H7 (cell line): ENCODE data around the gene PDRG1. TPM values are rescaled to one million over a fixed set of nuclear protein-coding genes. Genes with fewer than 3 reads are reported as not detected.

ENCODE experiments used
- total RNA-seq: library from RNA; depleted of rRNA; stranded (reverse); fragments of >200 nt; shearing (Covaris generic); gene quantifications from 2 replicates; pipeline ENCODE4 v1.2.3, GENCODE V29; 2014; rRNA removed

The PDRG1 gene
- total RNA-seq, 1 experiment from 2014 or later: 8.4 TPM

Other genes with a start within 250 kb of the PDRG1 start
- 38.5 and 53.6 TPM in 2 replicates for gene BCL2L1, start 229.2 kb downstream of the PDRG1 start, total RNA-seq
- 119 and 157 TPM in 2 replicates for gene TPX2, start 212.8 kb downstream of the PDRG1 start, total RNA-seq
- gene MYLK2, start 132.7 kb downstream of the PDRG1 start, total RNA-seq: 0.21 TPM in 1 of 2 replicates, not detected in the other
- gene FOXS1, start 106.4 kb downstream of the PDRG1 start, total RNA-seq: 0.38 TPM in 1 of 2 replicates, not detected in the other
- 1.5 and 2.5 TPM in 2 replicates for gene DUSP15, start 81.5 kb downstream of the PDRG1 start, total RNA-seq
- gene TTLL9, start 81.4 kb downstream of the PDRG1 start, total RNA-seq: 0.14 TPM in 1 of 2 replicates, not detected in the other
- 0.63 and 0.73 TPM in 2 replicates for gene XKR7, start 16.1 kb upstream of the PDRG1 start, total RNA-seq
- gene CCM2L, start 58.4 kb upstream of the PDRG1 start, total RNA-seq: 8.3 and 10.6 TPM in 2 replicates
- gene HCK, start 100.2 kb upstream of the PDRG1 start, total RNA-seq: 0.70 and 0.76 TPM in 2 replicates
- 36.9 and 41.9 TPM in 2 replicates for gene TM9SF4, start 157.7 kb upstream of the PDRG1 start, total RNA-seq